Neuronal stem cell (in vitro differentiated cells): ENCODE measurements around the gene IQGAP1.

Source experiments
- DNase-seq: peaks from one replicate; pipeline ENCODE4 v3.0.0-alpha.2; 2013; ENCODE audit warnings: low spot score
- H2AFZ ChIP-seq: one replicate; pipeline ENCODE4 v1.6.1; 2013; ENCODE audit warnings: mild to moderate bottlenecking, low read length, inconsistent platforms
- H2AK5ac ChIP-seq: 2 replicates; pipeline ENCODE4 v1.6.1; 2013; ENCODE audit warnings: low read depth, mild to moderate bottlenecking, inconsistent platforms, low read length, moderate library complexity, mixed read lengths
- H2BK120ac ChIP-seq: 2 replicates; pipeline ENCODE4 v1.6.1; 2013; ENCODE audit warnings: low read depth, mild to moderate bottlenecking, inconsistent platforms, low read length, moderate library complexity, mixed read lengths
- H2BK12ac ChIP-seq: one replicate; pipeline ENCODE4 v1.6.1; 2013; ENCODE audit warnings: low read length, inconsistent platforms
- H2BK15ac ChIP-seq: 2 replicates; pipeline ENCODE4 v1.6.1; 2013; ENCODE audit warnings: mild to moderate bottlenecking, low read length, inconsistent platforms, mixed read lengths
- H2BK5ac ChIP-seq: one replicate; pipeline ENCODE4 v1.6.1; 2013; ENCODE audit warnings: inconsistent platforms, mild to moderate bottlenecking, low read length, moderate library complexity
- H3K14ac ChIP-seq: one replicate; pipeline ENCODE4 v1.6.1; 2013; ENCODE audit warnings: low read length, inconsistent platforms
- H3K18ac ChIP-seq: 2 replicates; pipeline ENCODE4 v1.6.1; 2013; ENCODE audit warnings: low read length, inconsistent platforms
- H3K23ac ChIP-seq: 2 replicates; pipeline ENCODE4 v1.6.1; 2013; ENCODE audit warnings: low read depth, mild to moderate bottlenecking, mixed read lengths, low read length, inconsistent platforms; ENCODE audit not compliant: poor library complexity
- H3K27ac ChIP-seq: replicated peaks from 3 replicates; pipeline ENCODE4 v1.5.1; 2013; ENCODE audit warnings: low read length, inconsistent platforms
- H3K27me3 ChIP-seq, 3 experiments: 2 replicates each; pipeline ENCODE4 v1.6.1; 2013; ENCODE audit warnings: low read length in 3 of 3, mild to moderate bottlenecking in 2 of 3, inconsistent platforms in 1 of 3, low read depth in 1 of 3, mixed read lengths in 1 of 3, moderate library complexity in 1 of 3; ENCODE audit not compliant: control insufficient read depth in 3 of 3, insufficient read depth in 3 of 3
- H3K36me3 ChIP-seq, 2 donors: replicated peaks in 1 of 2; 2 replicates each; pipeline ENCODE4 v1.6.1; 2013; ENCODE audit warnings: low read length in 2 of 2; ENCODE audit not compliant: control insufficient read depth in 2 of 2, insufficient read depth in 2 of 2
- H3K4ac ChIP-seq: 2 replicates; pipeline ENCODE4 v1.6.1; 2013; ENCODE audit warnings: inconsistent platforms, mild to moderate bottlenecking, low read length, moderate library complexity
- H3K4me1 ChIP-seq, 2 donors: 1 replicate in 1 of 2; 2 replicates in 1 of 2; pipeline ENCODE4 v1.6.1; 2013; ENCODE audit warnings: low read length in 2 of 2, low read depth in 1 of 2; ENCODE audit not compliant: control insufficient read depth in 2 of 2, insufficient read depth in 1 of 2
- H3K4me2 ChIP-seq: one replicate; pipeline ENCODE4 v1.6.1; 2013; ENCODE audit warnings: mild to moderate bottlenecking, low read length, inconsistent platforms; ENCODE audit not compliant: insufficient read depth, poor library complexity, severe bottlenecking
- H3K4me3 ChIP-seq, 2 donors: 2 replicates each; pipeline ENCODE4 v1.5.1; 2013; ENCODE audit warnings: low read length in 2 of 2, mild to moderate bottlenecking in 2 of 2, inconsistent platforms in 1 of 2, moderate library complexity in 1 of 2
- H3K79me1 ChIP-seq: one replicate; pipeline ENCODE4 v1.6.1; 2013; ENCODE audit warnings: low read depth, mild to moderate bottlenecking, inconsistent platforms, low read length, moderate library complexity
- H3K9ac ChIP-seq: one replicate; pipeline ENCODE4 v1.6.1; 2013; ENCODE audit warnings: mild to moderate bottlenecking, low read depth, low read length, inconsistent platforms; ENCODE audit not compliant: poor library complexity
- H3K9me3 ChIP-seq, 2 donors: replicated peaks in 1 of 2; 2 replicates each; pipeline versions ENCODE3 to v1.6.1; 2013; ENCODE audit warnings: low read length in 2 of 2, mild to moderate bottlenecking in 2 of 2, inconsistent platforms in 1 of 2, low read depth in 1 of 2, mixed read lengths in 1 of 2, moderate library complexity in 1 of 2; ENCODE audit not compliant: control insufficient read depth in 2 of 2, insufficient read depth in 1 of 2
- H4K8ac ChIP-seq: one replicate; pipeline ENCODE4 v1.6.1; 2013; ENCODE audit warnings: low read depth, mild to moderate bottlenecking, inconsistent platforms, low read length, moderate library complexity
- H4K91ac ChIP-seq: one replicate; pipeline ENCODE4 v1.6.1; 2013; ENCODE audit warnings: low read length, low read depth, mild to moderate bottlenecking, inconsistent platforms; ENCODE audit not compliant: poor library complexity
- WGBS, 2 donors: extraction: QIAGEN DNeasy Blood & Tissue Kit; methylation state at CpG; one replicate each; pipeline ENCODE4 v1.1.7; 2013; ENCODE audit warnings: missing lambda C conversion rate in 2 of 2, mixed read lengths in 1 of 2; ENCODE audit not compliant: insufficient read length in 2 of 2, insufficient replicate concordance in 1 of 2; ENCODE audit errors: extremely low coverage in 2 of 2; 5-methylcytosine and 5-hydroxymethylcytosine counted together

Gene IQGAP1

DNA sequence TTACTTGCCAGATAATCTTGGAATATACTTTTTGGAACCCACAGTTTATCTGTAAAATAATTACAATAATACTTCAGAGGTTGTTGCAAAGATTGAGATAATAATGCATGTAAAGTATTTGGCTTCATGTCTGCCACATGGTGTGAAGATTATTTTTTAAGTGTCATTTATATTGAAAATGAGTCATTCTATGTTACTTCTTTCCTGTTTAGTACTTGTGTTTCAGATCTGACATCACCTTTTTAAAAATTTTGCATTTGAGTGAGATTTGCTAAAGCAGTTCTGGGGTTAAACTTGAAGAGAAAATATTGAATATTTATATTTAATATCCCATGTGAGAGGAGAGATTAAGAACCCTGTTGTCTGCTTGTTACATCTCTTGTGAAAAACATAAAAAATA lies 31.2 kb downstream of the IQGAP1 start:
- Histone ChIP-seq H3K79me1 (no peaks in the 10 kb centered on the region), H2BK15ac (no peak overlapping the region), H3K27me3 (no peaks in the 10 kb centered on the region), H2AFZ (no peak overlapping the region), H3K4me3 (no peak overlapping the region), H3K27ac (no peak overlapping the region), H2BK12ac (no peak overlapping the region), H4K8ac (no peak overlapping the region), H3K4ac (no peak overlapping the region), H2AK5ac (no peak overlapping the region), H3K36me3 (no peaks in the 10 kb centered on the region), H3K18ac (no peak overlapping the region), H2BK5ac (no peak overlapping the region), H3K9me3 (no peaks in the 10 kb centered on the region), H3K9ac (no peak overlapping the region), H3K4me2 (no peak overlapping the region), H4K91ac (no peak overlapping the region), H3K4me1 (peaks cover 0 to 5% of the 10 kb centered on the region in 2 donors), H3K14ac (no peak overlapping the region), H3K23ac (no peak overlapping the region), H2BK120ac (no peak overlapping the region)
- DNase-seq = no peak

DNA sequence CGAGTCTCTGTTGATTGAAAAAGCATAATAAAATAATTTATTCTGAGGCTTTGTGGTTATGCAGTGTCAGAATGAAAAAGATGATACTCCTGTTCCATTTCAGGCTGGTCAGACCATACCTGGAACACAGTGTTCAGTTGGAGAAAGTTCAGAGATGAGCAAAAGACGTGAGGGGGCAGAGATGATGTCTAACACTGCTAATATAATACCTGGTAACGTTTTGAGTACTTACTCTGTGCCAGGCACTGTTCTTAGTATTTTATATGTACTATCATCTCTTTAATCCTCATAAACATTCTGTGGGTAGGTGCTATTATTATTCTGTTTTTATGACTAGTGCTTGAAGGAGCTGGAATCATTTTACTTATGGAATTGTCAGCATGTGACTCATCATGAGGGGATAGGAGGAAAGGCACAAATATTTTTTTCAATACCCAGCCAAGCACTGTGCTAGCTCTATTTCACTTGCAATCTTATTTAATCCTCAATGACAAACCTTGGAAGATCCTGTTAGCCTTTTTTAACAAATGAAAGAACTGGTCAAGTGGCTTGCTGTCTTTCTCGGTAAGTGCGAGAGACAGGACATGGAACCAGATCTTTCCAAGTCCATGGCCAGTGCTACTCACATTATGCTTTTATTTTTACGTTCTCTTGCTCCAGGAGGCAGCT lies 31.8 kb downstream of the IQGAP1 start:
- no peak overlapping the region for H3K18ac ChIP-seq
- no peak overlapping the region for H3K27ac ChIP-seq
- WGBS, 2 donors = no CpG with 5 or more reads among the region's 6 CpGs
- H3K4me2 ChIP-seq = no peak overlapping the region
- no peak overlapping the region for H2AFZ ChIP-seq
- H2BK5ac ChIP-seq = no peak overlapping the region
- H3K9me3 ChIP-seq = no peaks in the 10 kb centered on the region
- no peak overlapping the region for H3K14ac ChIP-seq
- H3K4ac ChIP-seq = no peak overlapping the region
- no peak overlapping the region for H2BK120ac ChIP-seq
- no peak overlapping the region for H2BK15ac ChIP-seq
- no peak for DNase-seq
- H3K27me3 ChIP-seq = no peaks in the 10 kb centered on the region
- H4K8ac ChIP-seq = no peak overlapping the region
- no peak overlapping the region for H3K9ac ChIP-seq
- no peak overlapping the region for H4K91ac ChIP-seq
- no peak overlapping the region for H2AK5ac ChIP-seq
- H3K23ac ChIP-seq = no peak overlapping the region
- no peaks in the 10 kb centered on the region for H3K79me1 ChIP-seq
- H3K4me3 ChIP-seq = no peak overlapping the region
- no peaks in the 10 kb centered on the region for H3K36me3 ChIP-seq
- H2BK12ac ChIP-seq = no peak overlapping the region
- H3K4me1 ChIP-seq = no peaks in the 10 kb centered on the region

DNA sequence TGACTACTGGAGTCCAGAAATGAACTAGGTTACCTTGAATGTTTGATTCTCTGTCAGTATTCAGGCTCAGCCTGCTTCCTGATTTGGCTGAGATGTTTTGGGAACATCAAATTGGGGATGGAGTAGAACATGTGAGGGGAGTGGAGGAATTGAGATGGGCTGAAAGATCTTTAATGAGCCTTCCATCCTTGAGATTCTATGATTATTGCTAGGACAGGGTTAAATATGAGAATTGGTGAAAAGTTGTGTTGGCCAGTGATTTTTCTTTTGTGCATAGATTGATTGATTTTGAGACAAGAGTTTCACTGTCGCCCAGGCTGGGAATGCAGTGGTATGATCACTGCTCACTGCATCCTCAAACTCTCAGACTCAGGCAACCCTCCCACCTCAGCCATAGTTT lies 32.4 kb downstream of the IQGAP1 start:
- no CpG with 5 or more reads among the region's 1 CpG for WGBS, 2 donors
- Histone ChIP-seq H4K91ac (no peak overlapping the region), H2BK15ac (no peak overlapping the region), H2BK12ac (no peak overlapping the region), H3K14ac (no peak overlapping the region), H3K18ac (no peak overlapping the region), H3K4ac (no peak overlapping the region), H3K4me2 (no peak overlapping the region), H3K27ac (no peak overlapping the region), H3K79me1 (no peaks in the 10 kb centered on the region), H4K8ac (no peak overlapping the region), H3K27me3 (no peaks in the 10 kb centered on the region), H3K36me3 (no peaks in the 10 kb centered on the region), H3K4me1 (peaks cover 0 to under 1% of the 10 kb centered on the region in 2 donors), H3K9ac (no peak overlapping the region), H3K23ac (no peak overlapping the region), H3K4me3 (no peak overlapping the region), H2BK120ac (no peak overlapping the region), H2AFZ (no peak overlapping the region), H2AK5ac (no peak overlapping the region), H2BK5ac (no peak overlapping the region), H3K9me3 (no peaks in the 10 kb centered on the region)
- no peak for DNase-seq

DNA sequence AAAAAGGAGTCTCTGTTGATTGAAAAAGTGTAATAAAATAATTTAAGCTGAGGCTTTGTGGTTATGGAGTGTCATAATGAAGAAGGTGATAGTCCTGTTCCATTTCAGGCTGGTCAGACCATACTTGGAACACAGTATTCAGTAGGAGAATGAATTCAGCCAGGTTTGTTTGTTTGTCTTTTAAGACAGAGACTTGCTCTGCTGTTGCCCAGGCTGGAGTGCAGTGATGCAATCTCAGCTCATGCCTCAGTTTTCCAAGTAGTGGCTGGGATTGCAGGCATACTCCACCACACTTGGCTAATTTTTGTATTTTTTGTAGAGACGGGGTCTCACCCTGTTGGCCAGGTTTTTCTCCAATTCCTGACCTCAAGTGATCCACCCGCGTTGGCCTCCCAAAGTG lies 33.5 kb downstream of the IQGAP1 start:
- no CpG with 5 or more reads among the region's 3 CpGs for WGBS, 2 donors

More for the DNA sequence above, 33.5 kb downstream of the IQGAP1 start:
- H3K79me1 ChIP-seq = no peaks in the 10 kb centered on the region
- no peak overlapping the region for H3K23ac ChIP-seq
- no peak overlapping the region for H3K18ac ChIP-seq
- no peak overlapping the region for H3K4me3 ChIP-seq
- H3K4me1 ChIP-seq = peaks cover 4% of the 10 kb centered on the region in 2 donors
- no peak for DNase-seq
- no peak overlapping the region for H4K8ac ChIP-seq
- no peak overlapping the region for H3K4me2 ChIP-seq
- no peak overlapping the region for H4K91ac ChIP-seq
- no peaks in the 10 kb centered on the region for H3K27me3 ChIP-seq
- H2BK5ac ChIP-seq = no peak overlapping the region
- no peak overlapping the region for H2AK5ac ChIP-seq
- H3K14ac ChIP-seq = no peak overlapping the region
- H2BK12ac ChIP-seq = no peak overlapping the region
- no peak overlapping the region for H2BK120ac ChIP-seq
- no peak overlapping the region for H3K9ac ChIP-seq
- no peak overlapping the region for H3K4ac ChIP-seq
- H2AFZ ChIP-seq = no peak overlapping the region
- no peak overlapping the region for H3K27ac ChIP-seq
- H3K36me3 ChIP-seq = no peaks in the 10 kb centered on the region
- no peaks in the 10 kb centered on the region for H3K9me3 ChIP-seq
- no peak overlapping the region for H2BK15ac ChIP-seq
